Measurements from ENCODE around the gene ST7.
"Not testable (repeated sequence)": the region's sequence is repeated elsewhere in the genome, so short reads cannot be mapped to it uniquely, and the experiment has no call there.

The ST7 gene

GRCh38 chr7:116949941-116950801 is 3.1 kb upstream of the ST7 start:
- no peak overlapping the region for H3K4me3 ChIP-seq (ENCODE audit: low read depth, low read length)

GRCh38 chr7:116950889-116951351 is 2.4 kb upstream of the ST7 start:
- H3K4me3 ChIP-seq (ENCODE audit: low read depth, low read length), result no peak overlapping the region

GRCh38 chr7:116951366-116952292 is 1.7 kb upstream of the ST7 start:
- no peak overlapping the region for H3K4me3 ChIP-seq (ENCODE audit: low read depth, low read length)

GRCh38 chr7:116952635-116953371 is 498 bp upstream of the ST7 start:
- peak overlapping the region; percentile 81 for H3K4me3 ChIP-seq (ENCODE audit: low read depth, low read length)

GRCh38 chr7:116953906-116954838 is 871 bp downstream of the ST7 start:
- peak overlapping the region; percentile 81 for H3K4me3 ChIP-seq (ENCODE audit: low read depth, low read length)

- no peak overlapping the region for H3K4me3 ChIP-seq (ENCODE audit: low read depth, low read length)
Observed at GRCh38 chr7:116955340-116955739, 2.0 kb downstream of the ST7 start.

- H3K4me3 ChIP-seq (ENCODE audit: low read depth, low read length), result no peak overlapping the region
Observed at GRCh38 chr7:116955801-116956476, 2.6 kb downstream of the ST7 start.

- H3K4me3 ChIP-seq (ENCODE audit: low read depth, low read length), result no peak overlapping the region
Observed at GRCh38 chr7:116956477-116956804, 3.1 kb downstream of the ST7 start.

- H3K4me3 ChIP-seq (ENCODE audit: low read depth, low read length), result no peak overlapping the region
Observed at GRCh38 chr7:116957874-116958273, 4.6 kb downstream of the ST7 start.

GRCh38 chr7:116961966-116962673 is 8.8 kb downstream of the ST7 start:
- H3K4me3 ChIP-seq (ENCODE audit: low read depth, low read length), result not testable (repeated sequence)

GRCh38 chr7:116963234-116963633 is 9.9 kb downstream of the ST7 start:
- H3K4me3 ChIP-seq (ENCODE audit: low read depth, low read length), result no peak overlapping the region

- H3K4me3 ChIP-seq (ENCODE audit: low read depth, low read length), result no peak overlapping the region
Observed at GRCh38 chr7:116966601-116967000, 13.3 kb downstream of the ST7 start.

GRCh38 chr7:116967254-116967922 is 14.1 kb downstream of the ST7 start:
- no peak overlapping the region for H3K4me3 ChIP-seq (ENCODE audit: low read depth, low read length)

GRCh38 chr7:116967983-116968382 is 14.7 kb downstream of the ST7 start:
- H3K4me3 ChIP-seq (ENCODE audit: low read depth, low read length), result no peak overlapping the region

- H3K4me3 ChIP-seq (ENCODE audit: low read depth, low read length), result no peak overlapping the region
Observed at GRCh38 chr7:116968631-116969030, 15.3 kb downstream of the ST7 start.

- no peak overlapping the region for H3K4me3 ChIP-seq (ENCODE audit: low read depth, low read length)
Observed at GRCh38 chr7:116969371-116969902, 16.1 kb downstream of the ST7 start.

- no peak overlapping the region for H3K4me3 ChIP-seq (ENCODE audit: low read depth, low read length)
Observed at GRCh38 chr7:116970238-116970910, 17.1 kb downstream of the ST7 start.

All from iPS-11a (cell line).